ENCODE measurements around the gene ABCA7. TPM values are rescaled to one million over a fixed set of nuclear protein-coding genes. Genes with fewer than 3 reads are reported as not detected.
A peak's percentile ranks its signal among the peaks of the same experiment; 100 is the strongest.

Gene ABCA7
- total and polyA plus RNA-seq, 2 of the 13 experiments (the other 11 are each of a cell fraction or from before 2014, with no cell fraction given), result 4.4 to 32.4 TPM

DNA sequence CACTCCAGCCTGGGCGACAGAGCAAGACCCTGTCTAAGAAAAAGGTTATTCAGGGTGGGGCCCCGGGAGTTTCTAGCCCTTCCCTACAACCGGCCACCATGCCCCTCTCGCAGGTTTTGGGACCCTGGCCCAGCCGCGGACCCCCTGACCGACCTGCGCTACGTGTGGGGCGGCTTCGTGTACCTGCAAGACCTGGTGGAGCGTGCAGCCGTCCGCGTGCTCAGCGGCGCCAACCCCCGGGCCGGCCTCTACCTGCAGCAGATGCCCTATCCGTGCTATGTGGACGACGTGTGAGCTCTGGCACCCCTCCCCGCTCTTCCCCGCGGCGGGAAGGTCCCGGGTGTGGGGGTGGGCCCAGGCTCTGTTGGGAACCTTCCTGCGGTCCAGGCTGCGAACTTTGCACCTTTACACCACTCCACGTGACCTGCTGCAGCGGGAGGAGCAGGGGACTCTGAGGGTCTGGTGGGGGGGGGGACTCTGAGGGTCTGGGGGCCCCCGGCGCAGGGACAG, 6.3 kb downstream of the ABCA7 start (continued):
- TF ChIP-seq, protein P1, sequence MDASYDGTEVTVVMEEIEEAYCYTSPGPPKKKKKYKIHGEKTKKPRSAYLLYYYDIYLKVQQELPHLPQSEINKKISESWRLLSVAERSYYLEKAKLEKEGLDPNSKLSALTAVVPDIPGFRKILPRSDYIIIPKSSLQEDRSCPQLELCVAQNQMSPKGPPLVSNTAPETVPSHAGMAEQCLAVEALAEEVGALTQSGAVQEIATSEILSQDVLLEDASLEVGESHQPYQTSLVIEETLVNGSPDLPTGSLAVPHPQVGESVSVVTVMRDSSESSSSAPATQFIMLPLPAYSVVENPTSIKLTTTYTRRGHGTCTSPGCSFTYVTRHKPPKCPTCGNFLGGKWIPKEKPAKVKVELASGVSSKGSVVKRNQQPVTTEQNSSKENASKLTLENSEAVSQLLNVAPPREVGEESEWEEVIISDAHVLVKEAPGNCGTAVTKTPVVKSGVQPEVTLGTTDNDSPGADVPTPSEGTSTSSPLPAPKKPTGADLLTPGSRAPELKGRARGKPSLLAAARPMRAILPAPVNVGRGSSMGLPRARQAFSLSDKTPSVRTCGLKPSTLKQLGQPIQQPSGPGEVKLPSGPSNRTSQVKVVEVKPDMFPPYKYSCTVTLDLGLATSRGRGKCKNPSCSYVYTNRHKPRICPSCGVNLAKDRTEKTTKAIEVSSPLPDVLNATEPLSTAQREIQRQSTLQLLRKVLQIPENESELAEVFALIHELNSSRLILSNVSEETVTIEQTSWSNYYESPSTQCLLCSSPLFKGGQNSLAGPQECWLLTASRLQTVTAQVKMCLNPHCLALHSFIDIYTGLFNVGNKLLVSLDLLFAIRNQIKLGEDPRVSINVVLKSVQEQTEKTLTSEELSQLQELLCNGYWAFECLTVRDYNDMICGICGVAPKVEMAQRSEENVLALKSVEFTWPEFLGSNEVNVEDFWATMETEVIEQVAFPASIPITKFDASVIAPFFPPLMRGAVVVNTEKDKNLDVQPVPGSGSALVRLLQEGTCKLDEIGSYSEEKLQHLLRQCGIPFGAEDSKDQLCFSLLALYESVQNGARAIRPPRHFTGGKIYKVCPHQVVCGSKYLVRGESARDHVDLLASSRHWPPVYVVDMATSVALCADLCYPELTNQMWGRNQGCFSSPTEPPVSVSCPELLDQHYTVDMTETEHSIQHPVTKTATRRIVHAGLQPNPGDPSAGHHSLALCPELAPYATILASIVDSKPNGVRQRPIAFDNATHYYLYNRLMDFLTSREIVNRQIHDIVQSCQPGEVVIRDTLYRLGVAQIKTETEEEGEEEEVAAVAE (CRISPR knock-in tag; IDR thresholded peaks at IDR 0.05; ENCODE audit: borderline replicate concordance), result no peak
- TF ChIP-seq ELF1 (CRISPR knock-in tag; IDR thresholded peaks at IDR 0.05) (no peak), SIX4 (CRISPR knock-in tag; IDR thresholded peaks at IDR 0.05) (no peak), ZFP41 (CRISPR knock-in tag; IDR thresholded peaks at IDR 0.05; ENCODE audit: borderline replicate concordance) (no peak; the same call in 1 of the 2 replicates), ZNF746 (CRISPR knock-in tag; IDR thresholded peaks at IDR 0.05) (no peak; the same call in 1 of the 2 replicates), HNRNPH1 (optimal IDR thresholded peaks at IDR 0.05; ENCODE audit: low read depth, low read length) (no peak), ZKSCAN5 (CRISPR knock-in tag; IDR thresholded peaks at IDR 0.05) (no peak), ZNF737 (CRISPR knock-in tag; IDR thresholded peaks at IDR 0.05; ENCODE audit: borderline replicate concordance) (no peak), ZFY (CRISPR knock-in tag; IDR thresholded peaks at IDR 0.05) (no peak), TAF1 (CRISPR knock-in tag; IDR thresholded peaks at IDR 0.05) (no peak), ZNF619 (CRISPR knock-in tag; IDR thresholded peaks at IDR 0.05) (no peak), ZNF317 (CRISPR knock-in tag; IDR thresholded peaks at IDR 0.05) (no peak), SOX13 (IDR thresholded peaks at IDR 0.05) (no peak), SOX13 (CRISPR knock-in tag; conservative IDR thresholded peaks at IDR 0.05 in 1 of 2, IDR thresholded peaks at IDR 0.05 in 1 of 2) (0 out of 4 replicates have a peak, but pooled peaks of 1 of the 2 experiments have one; percentile 17), MIXL1 (CRISPR knock-in tag; IDR thresholded peaks at IDR 0.05) (no peak), ZFP36L1 (CRISPR knock-in tag; IDR thresholded peaks at IDR 0.05) (no peak), GLI4 (CRISPR knock-in tag; IDR thresholded peaks at IDR 0.05; ENCODE audit: borderline replicate concordance) (no peak), ZSCAN20 (CRISPR knock-in tag; IDR thresholded peaks at IDR 0.05; ENCODE audit: borderline replicate concordance) (no peak), SOX5 (CRISPR knock-in tag; IDR thresholded peaks at IDR 0.05; ENCODE audit: borderline replicate concordance) (no peak)
- TF ChIP-seq, protein P2, sequence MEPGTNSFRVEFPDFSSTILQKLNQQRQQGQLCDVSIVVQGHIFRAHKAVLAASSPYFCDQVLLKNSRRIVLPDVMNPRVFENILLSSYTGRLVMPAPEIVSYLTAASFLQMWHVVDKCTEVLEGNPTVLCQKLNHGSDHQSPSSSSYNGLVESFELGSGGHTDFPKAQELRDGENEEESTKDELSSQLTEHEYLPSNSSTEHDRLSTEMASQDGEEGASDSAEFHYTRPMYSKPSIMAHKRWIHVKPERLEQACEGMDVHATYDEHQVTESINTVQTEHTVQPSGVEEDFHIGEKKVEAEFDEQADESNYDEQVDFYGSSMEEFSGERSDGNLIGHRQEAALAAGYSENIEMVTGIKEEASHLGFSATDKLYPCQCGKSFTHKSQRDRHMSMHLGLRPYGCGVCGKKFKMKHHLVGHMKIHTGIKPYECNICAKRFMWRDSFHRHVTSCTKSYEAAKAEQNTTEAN (CRISPR knock-in tag; conservative IDR thresholded peaks at IDR 0.05), result 0 out of 2 replicates have a peak, but pooled peaks have one; percentile 43
- TF ChIP-seq, protein P3, sequence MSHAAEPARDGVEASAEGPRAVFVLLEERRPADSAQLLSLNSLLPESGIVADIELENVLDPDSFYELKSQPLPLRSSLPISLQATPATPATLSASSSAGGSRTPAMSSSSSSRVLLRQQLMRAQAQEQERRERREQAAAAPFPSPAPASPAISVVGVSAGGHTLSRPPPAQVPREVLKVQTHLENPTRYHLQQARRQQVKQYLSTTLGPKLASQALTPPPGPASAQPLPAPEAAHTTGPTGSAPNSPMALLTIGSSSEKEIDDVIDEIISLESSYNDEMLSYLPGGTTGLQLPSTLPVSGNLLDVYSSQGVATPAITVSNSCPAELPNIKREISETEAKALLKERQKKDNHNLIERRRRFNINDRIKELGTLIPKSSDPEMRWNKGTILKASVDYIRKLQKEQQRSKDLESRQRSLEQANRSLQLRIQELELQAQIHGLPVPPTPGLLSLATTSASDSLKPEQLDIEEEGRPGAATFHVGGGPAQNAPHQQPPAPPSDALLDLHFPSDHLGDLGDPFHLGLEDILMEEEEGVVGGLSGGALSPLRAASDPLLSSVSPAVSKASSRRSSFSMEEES (CRISPR knock-in tag; IDR thresholded peaks at IDR 0.05), result 0 out of 2 replicates have a peak, but pooled peaks have one; percentile 48
- TF ChIP-seq, protein P4, sequence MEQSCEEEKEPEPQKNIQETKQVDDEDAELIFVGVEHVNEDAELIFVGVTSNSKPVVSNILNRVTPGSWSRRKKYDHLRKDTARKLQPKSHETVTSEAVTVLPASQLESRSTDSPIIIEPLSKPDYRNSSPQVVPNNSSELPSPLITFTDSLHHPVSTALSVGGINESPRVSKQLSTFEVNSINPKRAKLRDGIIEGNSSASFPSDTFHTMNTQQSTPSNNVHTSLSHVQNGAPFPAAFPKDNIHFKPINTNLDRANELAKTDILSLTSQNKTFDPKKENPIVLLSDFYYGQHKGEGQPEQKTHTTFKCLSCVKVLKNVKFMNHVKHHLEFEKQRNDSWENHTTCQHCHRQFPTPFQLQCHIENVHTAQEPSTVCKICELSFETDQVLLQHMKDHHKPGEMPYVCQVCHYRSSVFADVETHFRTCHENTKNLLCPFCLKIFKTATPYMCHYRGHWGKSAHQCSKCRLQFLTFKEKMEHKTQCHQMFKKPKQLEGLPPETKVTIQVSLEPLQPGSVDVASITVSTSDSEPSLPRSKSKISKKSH (CRISPR knock-in tag; IDR thresholded peaks at IDR 0.05; ENCODE audit: borderline replicate concordance), result no peak
- TF ChIP-seq, protein P5, sequence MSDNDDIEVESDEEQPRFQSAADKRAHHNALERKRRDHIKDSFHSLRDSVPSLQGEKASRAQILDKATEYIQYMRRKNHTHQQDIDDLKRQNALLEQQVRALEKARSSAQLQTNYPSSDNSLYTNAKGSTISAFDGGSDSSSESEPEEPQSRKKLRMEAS (IDR thresholded peaks at IDR 0.05), result peak; percentile 98

Data from HepG2 (cell line).